Measurements from ENCODE around the gene NR0B1. TPM values are rescaled to one million over a fixed set of nuclear protein-coding genes. Genes with fewer than 3 reads are reported as not detected.

Gene NR0B1
- total RNA-seq, 1 experiment from 2014 or later = not detected

DNA sequence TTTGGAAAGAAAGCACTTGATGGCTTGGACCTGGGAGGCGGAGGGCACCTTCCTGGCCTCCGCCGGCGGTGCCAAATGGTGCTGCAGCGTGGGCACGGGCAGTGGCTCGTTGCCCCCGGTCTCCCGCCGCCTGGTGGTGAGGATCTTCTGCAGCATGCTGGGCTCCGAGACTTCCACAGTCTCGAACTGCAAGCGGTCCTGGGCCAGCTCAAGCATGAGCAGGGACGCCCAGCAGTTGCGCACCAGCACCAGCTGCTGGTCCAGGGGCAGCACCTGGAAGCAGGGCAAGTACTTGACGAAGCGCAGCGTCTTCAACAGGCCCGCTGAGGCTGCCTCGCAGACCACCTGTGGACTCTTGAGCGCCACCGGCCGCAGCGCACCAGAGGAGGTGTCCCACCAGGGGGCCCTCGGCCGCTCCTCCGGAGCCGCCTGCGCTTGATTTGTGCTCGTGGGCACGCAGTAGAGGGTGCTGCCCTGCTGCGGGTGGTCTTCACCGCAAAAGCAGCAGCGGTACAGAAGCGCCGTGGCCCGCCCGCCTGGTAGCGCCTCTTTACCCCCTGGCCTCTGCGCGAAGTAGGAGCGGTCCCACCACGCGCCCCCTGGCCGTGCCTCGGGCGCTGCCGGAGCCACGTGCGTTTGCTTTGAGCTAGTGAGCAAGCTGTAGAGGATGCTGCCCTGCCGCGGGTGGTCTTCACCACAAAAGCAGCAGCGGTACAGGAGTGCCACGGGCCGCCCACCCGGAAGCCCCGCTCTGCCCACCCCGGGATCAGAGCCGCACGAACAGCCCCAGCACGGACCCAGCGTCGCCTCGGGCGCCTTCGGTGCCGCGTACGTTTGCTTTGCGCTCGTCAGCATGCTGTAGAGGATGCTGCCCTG, 689 bp downstream of the NR0B1 start (continued):
- TF ChIP-seq, protein P1, sequence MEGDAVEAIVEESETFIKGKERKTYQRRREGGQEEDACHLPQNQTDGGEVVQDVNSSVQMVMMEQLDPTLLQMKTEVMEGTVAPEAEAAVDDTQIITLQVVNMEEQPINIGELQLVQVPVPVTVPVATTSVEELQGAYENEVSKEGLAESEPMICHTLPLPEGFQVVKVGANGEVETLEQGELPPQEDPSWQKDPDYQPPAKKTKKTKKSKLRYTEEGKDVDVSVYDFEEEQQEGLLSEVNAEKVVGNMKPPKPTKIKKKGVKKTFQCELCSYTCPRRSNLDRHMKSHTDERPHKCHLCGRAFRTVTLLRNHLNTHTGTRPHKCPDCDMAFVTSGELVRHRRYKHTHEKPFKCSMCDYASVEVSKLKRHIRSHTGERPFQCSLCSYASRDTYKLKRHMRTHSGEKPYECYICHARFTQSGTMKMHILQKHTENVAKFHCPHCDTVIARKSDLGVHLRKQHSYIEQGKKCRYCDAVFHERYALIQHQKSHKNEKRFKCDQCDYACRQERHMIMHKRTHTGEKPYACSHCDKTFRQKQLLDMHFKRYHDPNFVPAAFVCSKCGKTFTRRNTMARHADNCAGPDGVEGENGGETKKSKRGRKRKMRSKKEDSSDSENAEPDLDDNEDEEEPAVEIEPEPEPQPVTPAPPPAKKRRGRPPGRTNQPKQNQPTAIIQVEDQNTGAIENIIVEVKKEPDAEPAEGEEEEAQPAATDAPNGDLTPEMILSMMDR (IDR thresholded peaks at IDR 0.05 in 2 of 3, conservative IDR thresholded peaks at IDR 0.05 in 1 of 3; ENCODE audit: borderline replicate concordance in 1 of 3, insufficient read depth in 1 of 3, low read depth in 2 of 3, low read length in 2 of 3) = no peak
- no peak for TF ChIP-seq EZH2phosphoT487 (IDR thresholded peaks at IDR 0.05; ENCODE audit: borderline replicate concordance)
- TF ChIP-seq, protein P2, sequence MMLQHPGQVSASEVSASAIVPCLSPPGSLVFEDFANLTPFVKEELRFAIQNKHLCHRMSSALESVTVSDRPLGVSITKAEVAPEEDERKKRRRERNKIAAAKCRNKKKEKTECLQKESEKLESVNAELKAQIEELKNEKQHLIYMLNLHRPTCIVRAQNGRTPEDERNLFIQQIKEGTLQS (IDR thresholded peaks at IDR 0.05) = no peak
- TF ChIP-seq EZH2 (IDR thresholded peaks at IDR 0.05) = no peak
- TF ChIP-seq ZNF274 (IDR thresholded peaks at IDR 0.05; ENCODE audit: low read depth, low read length) = no peak
- no peak for TF ChIP-seq YY1 (IDR thresholded peaks at IDR 0.05; ENCODE audit: extremely low read depth, insufficient replicate concordance, low read depth, low read length)
- TF ChIP-seq ELF1 (IDR thresholded peaks at IDR 0.05; ENCODE audit: borderline replicate concordance, low read depth) = no peak

DNA sequence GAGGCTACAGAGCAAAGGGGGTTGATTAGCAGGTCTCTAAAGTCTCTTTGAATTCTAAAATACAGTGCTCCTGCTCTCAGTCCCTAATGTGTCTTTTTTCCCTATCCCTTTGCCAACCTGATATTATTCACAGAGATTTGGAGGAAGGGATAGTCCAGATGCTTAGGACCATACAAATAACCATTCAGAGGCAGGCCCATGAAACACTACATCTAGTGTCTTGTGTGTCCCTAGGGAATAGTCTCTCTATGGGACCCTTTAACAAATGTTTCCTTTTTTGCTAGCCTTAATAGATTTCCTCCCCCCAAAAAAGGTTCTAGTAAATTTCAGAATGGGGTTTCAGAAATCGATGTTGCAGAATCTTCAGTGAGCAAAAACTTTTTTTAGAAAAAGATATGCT, 1.7 kb downstream of the NR0B1 start:
- intact Hi-C loops (cut with micrococcal nuclease) = no loop called here
- H3K27me3 ChIP-seq (ENCODE audit: insufficient read depth, low read length) = no peaks in the 10 kb centered on the region
- no peaks in the 10 kb centered on the region for H3K79me2 ChIP-seq (ENCODE audit: insufficient read depth, low read length)
- H3K4me1 ChIP-seq (ENCODE audit: control insufficient read depth in 1 of 2, insufficient read depth in 2 of 2, low read length in 2 of 2) = no peaks in the 10 kb centered on the region
- CTCF ChIA-PET = no interaction called here
- H3K36me3 ChIP-seq (ENCODE audit: control insufficient read depth in 1 of 2, insufficient read depth in 2 of 2, low read length in 2 of 2) = no peaks in the 10 kb centered on the region
- H3K27ac ChIP-seq (ENCODE audit: low read depth, low read length) = no peak overlapping the region
- no peaks in the 10 kb centered on the region for H3K9me2 ChIP-seq (ENCODE audit: insufficient read depth)
- RAD21 ChIA-PET (ENCODE audit: low non-redundant PET in 1 of 2, low total read pairs in 2 of 2, uncharacterized antibody in 2 of 2, unreplicated experiment in 2 of 2) = no interaction called here
- POLR2A ChIA-PET = no interaction called here
- H4K20me1 ChIP-seq (ENCODE audit: insufficient read depth) = no peaks in the 10 kb centered on the region
- no peak for DNase-seq (ENCODE audit: low read depth, low spot score)
- no peak overlapping the region for H2AFZ ChIP-seq (ENCODE audit: low read depth, low read length, poor library complexity, severe bottlenecking)
- H3K9me3 ChIP-seq (ENCODE audit: control insufficient read depth in 1 of 2, insufficient read depth in 1 of 2, low read depth in 1 of 2, low read length in 2 of 2) = no peaks in the 10 kb centered on the region
- no peak for TF ChIP-seq FOSL1 (IDR thresholded peaks at IDR 0.05; ENCODE audit: low read depth)
- TF ChIP-seq EZH2phosphoT487 (IDR thresholded peaks at IDR 0.05; ENCODE audit: borderline replicate concordance) = no peak
- TF ChIP-seq CEBPB (IDR thresholded peaks at IDR 0.05; ENCODE audit: low read depth) = no peak
- no peak for TF ChIP-seq POLR2AphosphoS5 (IDR thresholded peaks at IDR 0.05; ENCODE audit: low read depth, low read length)
- no peak for TF ChIP-seq SIN3A (IDR thresholded peaks at IDR 0.05; ENCODE audit: low read depth)
- TF ChIP-seq POLR2A (IDR thresholded peaks at IDR 0.05; ENCODE audit: borderline replicate concordance, extremely low read depth, insufficient read depth, insufficient read length) = no peak
- TF ChIP-seq SP1 (IDR thresholded peaks at IDR 0.05; ENCODE audit: low read depth) = no peak
- TF ChIP-seq JUND (IDR thresholded peaks at IDR 0.05) = no peak
- TF ChIP-seq, protein P3, sequence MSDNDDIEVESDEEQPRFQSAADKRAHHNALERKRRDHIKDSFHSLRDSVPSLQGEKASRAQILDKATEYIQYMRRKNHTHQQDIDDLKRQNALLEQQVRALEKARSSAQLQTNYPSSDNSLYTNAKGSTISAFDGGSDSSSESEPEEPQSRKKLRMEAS (IDR thresholded peaks at IDR 0.05) = no peak
- TF ChIP-seq, protein P2 (IDR thresholded peaks at IDR 0.05) = no peak
- TF ChIP-seq TCF7L2 (IDR thresholded peaks at IDR 0.05; ENCODE audit: borderline replicate concordance, extremely low read depth, insufficient read depth, insufficient read length) = no peak
- TF ChIP-seq, protein P4, sequence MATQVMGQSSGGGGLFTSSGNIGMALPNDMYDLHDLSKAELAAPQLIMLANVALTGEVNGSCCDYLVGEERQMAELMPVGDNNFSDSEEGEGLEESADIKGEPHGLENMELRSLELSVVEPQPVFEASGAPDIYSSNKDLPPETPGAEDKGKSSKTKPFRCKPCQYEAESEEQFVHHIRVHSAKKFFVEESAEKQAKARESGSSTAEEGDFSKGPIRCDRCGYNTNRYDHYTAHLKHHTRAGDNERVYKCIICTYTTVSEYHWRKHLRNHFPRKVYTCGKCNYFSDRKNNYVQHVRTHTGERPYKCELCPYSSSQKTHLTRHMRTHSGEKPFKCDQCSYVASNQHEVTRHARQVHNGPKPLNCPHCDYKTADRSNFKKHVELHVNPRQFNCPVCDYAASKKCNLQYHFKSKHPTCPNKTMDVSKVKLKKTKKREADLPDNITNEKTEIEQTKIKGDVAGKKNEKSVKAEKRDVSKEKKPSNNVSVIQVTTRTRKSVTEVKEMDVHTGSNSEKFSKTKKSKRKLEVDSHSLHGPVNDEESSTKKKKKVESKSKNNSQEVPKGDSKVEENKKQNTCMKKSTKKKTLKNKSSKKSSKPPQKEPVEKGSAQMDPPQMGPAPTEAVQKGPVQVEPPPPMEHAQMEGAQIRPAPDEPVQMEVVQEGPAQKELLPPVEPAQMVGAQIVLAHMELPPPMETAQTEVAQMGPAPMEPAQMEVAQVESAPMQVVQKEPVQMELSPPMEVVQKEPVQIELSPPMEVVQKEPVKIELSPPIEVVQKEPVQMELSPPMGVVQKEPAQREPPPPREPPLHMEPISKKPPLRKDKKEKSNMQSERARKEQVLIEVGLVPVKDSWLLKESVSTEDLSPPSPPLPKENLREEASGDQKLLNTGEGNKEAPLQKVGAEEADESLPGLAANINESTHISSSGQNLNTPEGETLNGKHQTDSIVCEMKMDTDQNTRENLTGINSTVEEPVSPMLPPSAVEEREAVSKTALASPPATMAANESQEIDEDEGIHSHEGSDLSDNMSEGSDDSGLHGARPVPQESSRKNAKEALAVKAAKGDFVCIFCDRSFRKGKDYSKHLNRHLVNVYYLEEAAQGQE (IDR thresholded peaks at IDR 0.05; ENCODE audit: low read depth) = no peak
- no peak for TF ChIP-seq RAD21 (IDR thresholded peaks at IDR 0.05; ENCODE audit: low read depth)
- TF ChIP-seq ELF1 (IDR thresholded peaks at IDR 0.05; ENCODE audit: borderline replicate concordance, low read depth) = no peak
- no peak for TF ChIP-seq YY1 (IDR thresholded peaks at IDR 0.05; ENCODE audit: extremely low read depth, insufficient replicate concordance, low read depth, low read length)
- TF ChIP-seq EZH2 (IDR thresholded peaks at IDR 0.05) = no peak
- H3K4me3 ChIP-seq (replicated peaks in 1 of 2; ENCODE audit: low read depth in 1 of 2, low read length in 2 of 2) = no peak overlapping the region
- H3K4me2 ChIP-seq (ENCODE audit: low read length) = no peak overlapping the region
- ATAC-seq = no peak
- H3K9ac ChIP-seq (ENCODE audit: low read length) = no peak overlapping the region
- BruUV-seq (replicated peaks) = no TSS peak
